Activated CD4-positive, alpha-beta T cell treated with anti-CD3 and anti-CD28 coated beads for 36 hours (primary cell): ENCODE data around the gene FIGN. TPM values are rescaled to one million over a fixed set of nuclear protein-coding genes. Genes with fewer than 3 reads are reported as not detected.

Experiments
- ATAC-seq: fragments of 200-7000 bp; cut with Tn5 transposase; one replicate; pipeline ENCODE4 v1.10.0; 2021; ENCODE audit warnings: mild to moderate bottlenecking, moderate library complexity
- CTCF ChIA-PET: fragments of 350-600 bp; sonication (Branson Sonifier 250); formaldehyde crosslinking; loops from one replicate; lab custom pipeline; 2021; ENCODE audit warnings: antibody characterized with exemption; lab: Charles Lee
- POLR2A ChIA-PET: fragments of 350-600 bp; sonication (Branson Sonifier 250); formaldehyde crosslinking; loops from one replicate; lab custom pipeline; 2021; ENCODE audit warnings: antibody characterized with exemption, inconsistent platforms; lab: Charles Lee
- DNase-seq: peaks from one replicate; pipeline ENCODE4 v3.0.0-alpha.2; 2020
- H3K27ac Mint-ChIP-seq: one replicate; pipeline ENCODE4 v1.8.0; 2021; ENCODE audit warnings: mixed read lengths
- H3K27me3 Mint-ChIP-seq: one replicate; pipeline ENCODE4 v1.8.0; 2021; ENCODE audit warnings: mixed read lengths
- H3K36me3 Mint-ChIP-seq: one replicate; pipeline ENCODE4 v1.8.0; 2021; ENCODE audit warnings: low read depth, mixed read lengths
- H3K4me1 Mint-ChIP-seq: one replicate; pipeline ENCODE4 v1.8.0; 2021; ENCODE audit warnings: mixed read lengths
- H3K4me3 Mint-ChIP-seq: one replicate; pipeline ENCODE4 v1.8.0; 2021; ENCODE audit warnings: mild to moderate bottlenecking, moderate library complexity, mixed read lengths
- H3K9me3 Mint-ChIP-seq: one replicate; pipeline ENCODE4 v1.8.0; 2021; ENCODE audit warnings: low read depth, mixed read lengths
- intact Hi-C, 2 experiments: fragments of 100-400 bp; cut with DNase I in 1 of 2; cut with micrococcal nuclease in 1 of 2; formaldehyde crosslinking; loops; one replicate each; pipeline versions ENCODE4 v1.14.2 to v1.15.1; 2022 to 2024; cut with DNase I, micrococcal nuclease
- total RNA-seq, 2 experiments: library from RNA; stranded (reverse); gene quantifications; one replicate each; pipeline ENCODE4 v1.2.3, GENCODE V29; 2021

Gene FIGN
- total RNA-seq, 2 experiments from 2014 or later, result not detected

DNA sequence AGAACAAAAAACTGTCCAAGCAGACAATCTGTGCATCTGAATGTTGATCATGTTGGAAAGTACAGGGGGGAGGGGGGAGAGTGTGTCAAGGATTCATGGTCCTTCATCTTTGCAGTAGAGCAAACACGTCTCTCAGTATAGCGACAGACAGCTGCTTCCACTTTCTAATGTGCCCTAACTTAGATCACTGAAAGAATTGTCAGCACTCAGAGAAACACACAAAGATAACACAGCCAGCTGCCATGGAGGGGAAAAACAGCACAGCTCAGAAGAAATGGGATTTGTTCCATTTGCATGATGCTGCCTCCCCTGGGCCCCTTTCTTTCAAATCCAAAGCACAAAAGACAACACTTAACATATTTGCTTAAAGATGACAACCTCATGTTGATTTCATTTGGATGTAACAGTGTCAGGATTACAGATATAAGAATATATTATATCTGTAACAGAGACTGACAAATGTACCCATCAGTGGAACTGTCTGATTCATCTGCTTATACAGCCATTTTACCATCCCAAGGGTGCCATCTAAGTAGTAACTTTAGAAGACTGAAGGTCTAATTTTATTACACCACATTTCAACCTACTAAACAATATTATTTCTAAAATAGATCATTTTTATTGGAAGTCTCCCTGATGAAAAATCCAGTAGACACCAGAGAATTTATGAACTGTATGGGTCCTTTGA, 17.7 kb downstream of the FIGN start:
- Mint-ChIP-seq H3K4me1 (no peaks in the 10 kb centered on the region), H3K27me3 (no peaks in the 10 kb centered on the region)
- intact Hi-C loops, result no loop called here

DNA sequence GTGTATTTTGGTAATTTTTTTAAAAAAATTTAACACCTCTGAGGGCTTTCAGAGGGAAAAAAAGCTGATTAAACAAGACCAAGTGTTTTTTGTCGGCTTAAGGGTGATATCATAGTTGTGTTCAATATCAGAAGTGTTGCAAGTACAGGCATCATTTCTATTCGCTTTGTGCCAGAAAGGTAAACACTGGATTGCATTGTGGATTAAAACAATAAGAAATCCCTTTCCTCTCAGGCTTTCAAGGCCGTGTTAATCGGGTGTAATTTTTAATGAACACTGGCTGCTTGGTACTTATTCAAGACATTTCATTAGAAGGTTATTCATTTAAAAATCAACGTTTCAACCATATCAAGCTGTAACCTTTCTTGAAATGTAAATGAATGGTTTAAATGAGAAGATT, 18.3 kb downstream of the FIGN start:
- Mint-ChIP-seq H3K36me3 (no peaks in the 10 kb centered on the region), H3K4me1 (no peaks in the 10 kb centered on the region), H3K27me3 (no peaks in the 10 kb centered on the region), H3K27ac (no peak overlapping the region), H3K4me3 (no peak overlapping the region), H3K9me3 (no peaks in the 10 kb centered on the region)
- ChIA-PET CTCF (no interaction called here), POLR2A (no interaction called here)
- intact Hi-C loops, result no loop called here
- DNase-seq, result no peak
- ATAC-seq, result no peak

More for the DNA sequence above, 17.7 kb downstream of the FIGN start:
- Mint-ChIP-seq H3K4me3 (no peak overlapping the region), H3K27ac (no peak overlapping the region), H3K36me3 (no peaks in the 10 kb centered on the region), H3K9me3 (no peaks in the 10 kb centered on the region)
- CTCF ChIA-PET, result no interaction called here
- POLR2A ChIA-PET, result no interaction called here
- DNase-seq (no peak), ATAC-seq (no peak)

DNA sequence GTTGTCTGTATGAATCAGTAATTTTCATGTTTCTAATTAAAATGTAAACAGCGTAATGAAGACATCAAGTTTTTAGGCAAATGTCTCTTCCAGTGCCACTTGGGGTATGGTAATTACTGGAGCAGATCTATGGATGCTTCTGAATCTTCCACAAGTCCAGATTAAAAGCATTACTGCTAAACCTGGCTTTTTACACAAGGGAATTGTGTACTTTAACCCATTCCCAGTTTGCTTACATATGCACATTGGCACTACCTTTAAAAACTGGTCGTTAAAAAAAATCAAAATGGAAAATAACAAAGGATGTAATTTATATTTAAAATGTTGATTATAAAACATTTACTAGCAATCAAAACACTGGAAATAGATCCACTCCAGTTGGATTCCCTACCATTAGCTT, 19.7 kb downstream of the FIGN start:
- Mint-ChIP-seq H3K27me3 (no peaks in the 10 kb centered on the region), H3K36me3 (no peaks in the 10 kb centered on the region), H3K4me1 (no peaks in the 10 kb centered on the region), H3K27ac (no peak overlapping the region), H3K4me3 (no peak overlapping the region), H3K9me3 (no peaks in the 10 kb centered on the region)
- DNase-seq (no peak), ATAC-seq (no peak)
- CTCF ChIA-PET, result no interaction called here
- intact Hi-C loops, result no loop called here
- POLR2A ChIA-PET, result no interaction called here

DNA sequence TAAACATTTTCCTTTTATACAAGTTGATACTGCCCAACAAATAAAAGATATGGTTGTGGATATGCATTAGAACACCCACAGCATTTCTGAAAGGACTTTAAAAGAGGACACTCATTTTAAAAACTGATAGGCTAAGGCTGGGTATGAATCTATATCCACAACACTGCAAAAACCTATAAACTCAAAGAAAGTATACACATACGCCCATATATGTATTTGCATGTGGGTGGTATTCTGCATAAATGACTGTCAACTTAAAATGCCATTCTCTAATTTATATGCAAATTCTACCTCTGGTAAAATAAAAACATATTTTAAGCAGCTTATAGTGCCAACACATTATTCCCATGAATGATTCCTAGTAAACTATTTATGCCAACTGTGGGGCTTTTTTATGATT, 20.1 kb downstream of the FIGN start:
- DNase-seq (no peak), ATAC-seq (no peak)
- intact Hi-C loops, result no loop called here
- ChIA-PET CTCF (no interaction called here), POLR2A (no interaction called here)
- Mint-ChIP-seq H3K9me3 (no peaks in the 10 kb centered on the region), H3K4me3 (no peak overlapping the region), H3K36me3 (no peaks in the 10 kb centered on the region), H3K27me3 (no peaks in the 10 kb centered on the region), H3K4me1 (no peaks in the 10 kb centered on the region), H3K27ac (no peak overlapping the region)

DNA sequence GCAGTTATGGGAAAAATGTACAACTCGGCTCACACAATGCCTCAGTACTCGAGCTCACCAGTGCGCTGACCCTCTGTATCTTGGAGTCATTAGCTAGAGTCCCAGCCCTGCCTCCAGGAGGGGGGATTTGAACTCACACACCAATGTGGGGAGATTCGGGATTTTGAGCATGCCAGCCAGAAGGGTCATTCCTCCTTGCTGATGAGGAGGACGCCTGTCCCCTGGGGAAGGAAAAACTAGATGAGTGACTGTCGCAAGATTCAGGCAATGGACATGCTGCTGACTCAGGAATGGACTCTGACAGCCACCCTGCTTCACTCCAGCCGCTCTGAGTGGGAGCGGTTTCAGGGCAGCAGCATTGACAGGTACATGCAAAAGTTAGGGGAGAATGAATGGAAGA, 20.6 kb downstream of the FIGN start:
- no peaks in the 10 kb centered on the region for H3K36me3 Mint-ChIP-seq
- CTCF ChIA-PET, result no interaction called here
- ATAC-seq (no peak), DNase-seq (no peak)
- no peaks in the 10 kb centered on the region for H3K27me3 Mint-ChIP-seq
- no peak overlapping the region for H3K27ac Mint-ChIP-seq
- POLR2A ChIA-PET, result no interaction called here
- H3K4me1 Mint-ChIP-seq, result no peaks in the 10 kb centered on the region
- no peaks in the 10 kb centered on the region for H3K9me3 Mint-ChIP-seq
- H3K4me3 Mint-ChIP-seq, result no peak overlapping the region
- intact Hi-C loops, result no loop called here

DNA sequence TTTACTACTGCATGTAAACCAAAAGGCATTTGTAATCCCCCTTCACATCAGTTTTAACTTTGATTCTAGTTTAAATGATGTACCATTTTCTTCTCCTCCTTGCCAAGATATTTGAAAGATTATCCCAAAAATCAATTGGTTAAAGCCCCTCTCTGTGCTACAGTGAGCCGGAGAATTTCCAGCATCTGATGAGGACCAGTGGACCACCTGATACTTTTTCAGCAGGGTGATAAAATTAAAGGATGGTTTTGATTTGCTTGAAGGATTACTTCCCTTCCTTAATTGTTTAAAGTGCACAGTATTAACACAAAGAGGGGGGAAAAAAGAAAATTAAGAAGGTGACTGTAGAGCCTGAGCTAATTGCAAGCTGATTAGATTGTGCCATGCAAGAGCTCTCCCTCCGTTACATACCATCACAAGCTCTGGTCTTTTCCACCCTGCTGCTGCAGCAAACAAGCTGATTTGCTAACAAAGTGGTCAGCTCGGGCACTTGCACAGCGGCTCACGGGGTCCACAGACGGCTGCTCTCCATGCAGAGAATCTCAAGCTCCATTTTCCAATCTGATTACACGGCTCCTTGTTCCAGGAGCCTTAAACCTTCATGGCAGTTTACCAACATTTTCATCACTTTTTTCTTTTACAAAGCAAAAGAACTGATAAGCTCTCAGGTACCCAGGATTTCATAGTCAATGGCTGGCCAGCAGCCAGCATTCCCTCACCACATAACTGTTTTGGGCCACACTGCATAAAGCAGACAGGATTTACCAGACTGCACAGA, 22.1 kb downstream of the FIGN start:
- ATAC-seq (no peak), DNase-seq (no peak)
- Mint-ChIP-seq H3K4me1 (no peaks in the 10 kb centered on the region), H3K4me3 (no peak overlapping the region), H3K36me3 (no peaks in the 10 kb centered on the region), H3K27me3 (no peaks in the 10 kb centered on the region), H3K9me3 (no peaks in the 10 kb centered on the region), H3K27ac (no peak overlapping the region)
- ChIA-PET CTCF (no interaction called here), POLR2A (no interaction called here)
- intact Hi-C loops, result no loop called here

DNA sequence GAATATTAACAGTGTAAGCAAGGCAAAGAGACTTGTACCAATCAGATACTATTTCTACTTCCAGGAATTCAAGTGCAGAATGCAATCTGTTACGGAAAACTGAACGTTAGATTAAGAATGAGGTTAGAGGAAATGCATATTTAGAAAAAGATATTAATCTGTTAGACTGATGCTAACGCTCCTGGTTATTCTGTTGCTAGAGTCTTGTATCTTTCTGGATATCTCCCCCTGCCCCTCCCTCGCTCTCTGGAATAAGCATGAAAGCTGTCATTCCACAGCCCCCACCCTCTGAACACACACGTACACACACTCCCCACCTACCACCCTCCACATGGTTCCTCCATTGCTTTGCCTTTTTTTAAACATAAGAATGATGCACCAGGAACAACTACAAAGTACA, 24.1 kb downstream of the FIGN start:
- intact Hi-C loops, result no loop called here
- no peaks in the 10 kb centered on the region for H3K9me3 Mint-ChIP-seq
- CTCF ChIA-PET, result no interaction called here
- POLR2A ChIA-PET, result no interaction called here
- no peaks in the 10 kb centered on the region for H3K4me1 Mint-ChIP-seq
- no peaks in the 10 kb centered on the region for H3K27me3 Mint-ChIP-seq
- ATAC-seq (no peak), DNase-seq (no peak)
- H3K27ac Mint-ChIP-seq, result no peak overlapping the region
- no peaks in the 10 kb centered on the region for H3K36me3 Mint-ChIP-seq
- H3K4me3 Mint-ChIP-seq, result no peak overlapping the region

DNA sequence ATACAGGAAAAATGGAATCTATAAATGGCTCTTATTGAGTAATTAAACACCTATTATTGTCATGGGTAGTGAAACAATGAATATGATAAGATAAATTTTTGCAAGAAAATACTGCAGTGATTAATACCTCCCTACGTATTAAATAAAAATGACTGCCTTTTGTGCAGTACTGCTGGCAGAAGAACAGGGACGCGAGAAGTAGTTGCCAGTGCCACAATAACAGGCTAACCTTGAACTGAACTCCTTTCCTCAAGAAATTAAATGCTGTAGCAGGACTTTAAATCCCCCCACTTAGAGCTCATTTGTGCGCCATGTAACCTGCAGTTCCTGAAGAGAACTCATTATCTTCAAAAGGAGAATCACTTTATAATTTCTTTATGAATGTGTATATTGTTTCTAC, 24.6 kb downstream of the FIGN start:
- intact Hi-C loops, result no loop called here
- H3K36me3 Mint-ChIP-seq, result no peaks in the 10 kb centered on the region
- H3K4me3 Mint-ChIP-seq, result no peak overlapping the region
- H3K27ac Mint-ChIP-seq, result no peak overlapping the region
- no peaks in the 10 kb centered on the region for H3K27me3 Mint-ChIP-seq
- ChIA-PET POLR2A (no interaction called here), CTCF (no interaction called here)
- DNase-seq (no peak), ATAC-seq (no peak)
- no peaks in the 10 kb centered on the region for H3K9me3 Mint-ChIP-seq
- H3K4me1 Mint-ChIP-seq, result no peaks in the 10 kb centered on the region

DNA sequence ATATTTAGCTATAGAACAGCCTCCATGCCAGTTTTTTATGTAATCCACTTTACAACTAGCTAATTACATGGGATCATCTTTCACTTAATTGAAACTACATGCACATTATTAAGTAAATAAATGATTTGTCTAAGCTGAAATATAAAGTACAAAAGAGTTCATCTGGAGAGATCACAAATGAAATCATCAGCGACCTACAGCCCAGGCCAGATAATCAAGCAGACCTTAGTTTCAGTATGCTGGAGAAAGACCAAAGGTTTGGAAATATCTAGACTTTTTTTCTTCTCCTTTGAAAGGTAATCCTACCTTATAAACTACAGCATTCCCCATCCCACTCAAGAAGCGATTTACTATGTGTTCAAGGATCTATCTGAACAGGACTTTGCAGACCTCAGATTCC, 26.5 kb downstream of the FIGN start:
- ATAC-seq (no peak), DNase-seq (no peak)
- peaks cover 3% of the 10 kb centered on the region for H3K9me3 Mint-ChIP-seq
- ChIA-PET POLR2A (no interaction called here), CTCF (no interaction called here)
- no peaks in the 10 kb centered on the region for H3K4me1 Mint-ChIP-seq
- H3K27me3 Mint-ChIP-seq, result no peaks in the 10 kb centered on the region
- H3K27ac Mint-ChIP-seq, result no peak overlapping the region
- no peaks in the 10 kb centered on the region for H3K36me3 Mint-ChIP-seq
- intact Hi-C loops, result no loop called here
- no peak overlapping the region for H3K4me3 Mint-ChIP-seq

DNA sequence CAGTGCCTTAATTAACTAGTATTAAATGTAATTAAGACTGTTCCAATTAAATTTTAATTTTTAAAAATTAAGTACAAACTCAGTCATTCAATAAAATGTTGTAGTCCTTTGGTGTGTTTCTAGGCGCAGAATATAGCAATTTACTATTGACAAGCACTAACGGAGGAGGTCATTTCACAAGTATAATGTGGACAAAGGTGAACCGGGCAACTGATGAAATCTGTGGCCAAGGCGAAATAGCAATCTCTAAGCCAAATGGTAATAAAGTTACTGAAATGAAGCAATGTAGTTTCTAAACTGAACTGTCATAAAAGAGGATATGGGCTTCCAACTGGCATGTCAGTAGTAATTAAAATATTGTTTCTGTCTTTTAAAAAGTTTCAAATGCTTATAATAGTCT, 27.5 kb downstream of the FIGN start:
- CTCF ChIA-PET, result no interaction called here
- DNase-seq (no peak), ATAC-seq (no peak)
- Mint-ChIP-seq H3K4me3 (no peak overlapping the region), H3K27me3 (no peaks in the 10 kb centered on the region), H3K9me3 (peaks cover 4% of the 10 kb centered on the region), H3K27ac (no peak overlapping the region), H3K4me1 (no peaks in the 10 kb centered on the region), H3K36me3 (no peaks in the 10 kb centered on the region)
- intact Hi-C loops, result no loop called here
- POLR2A ChIA-PET, result no interaction called here

DNA sequence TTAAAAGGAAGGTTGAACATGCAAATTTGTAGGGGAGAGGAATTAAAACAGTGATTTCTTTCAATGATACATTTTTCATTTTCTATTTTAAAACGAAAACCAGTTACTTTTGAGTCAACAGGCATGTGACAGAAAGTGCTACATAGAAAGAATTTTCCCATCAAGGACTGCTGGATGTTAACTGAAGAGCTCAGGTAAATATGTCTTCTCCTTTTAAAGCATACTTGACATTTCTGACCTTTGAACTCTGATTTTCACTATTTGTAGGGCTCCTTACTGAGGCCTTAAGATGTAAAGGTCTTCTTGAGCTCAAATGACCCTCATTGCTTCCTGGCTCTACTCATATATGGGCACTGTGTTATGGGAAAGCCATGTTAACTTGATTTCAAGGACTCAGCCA, 32.4 kb downstream of the FIGN start:
- ChIA-PET CTCF (no interaction called here), POLR2A (interaction anchor here (0.8 kb wide), 1 partner anchor 105 kb away, joined by 5 read pairs; no protein-coding TSS in a partner anchor)
- H3K36me3 Mint-ChIP-seq, result no peaks in the 10 kb centered on the region
- no peaks in the 10 kb centered on the region for H3K4me1 Mint-ChIP-seq
- ATAC-seq (no peak), DNase-seq (no peak)
- H3K4me3 Mint-ChIP-seq, result no peak overlapping the region
- intact Hi-C loops, result no loop called here
- H3K9me3 Mint-ChIP-seq, result peaks cover 4% of the 10 kb centered on the region
- no peak overlapping the region for H3K27ac Mint-ChIP-seq
- no peaks in the 10 kb centered on the region for H3K27me3 Mint-ChIP-seq
